GM19238 (cell line): ENCODE results near the gene TRIM46.
A peak's percentile ranks its signal among the peaks of the same experiment; 100 is the strongest.

Source experiments
- DNase-seq: peaks from one replicate; pipeline ENCODE4 v3.0.0; 2011; ENCODE audit warnings: low spot score; ENCODE audit not compliant: insufficient read length

The TRIM46 gene, protein sequence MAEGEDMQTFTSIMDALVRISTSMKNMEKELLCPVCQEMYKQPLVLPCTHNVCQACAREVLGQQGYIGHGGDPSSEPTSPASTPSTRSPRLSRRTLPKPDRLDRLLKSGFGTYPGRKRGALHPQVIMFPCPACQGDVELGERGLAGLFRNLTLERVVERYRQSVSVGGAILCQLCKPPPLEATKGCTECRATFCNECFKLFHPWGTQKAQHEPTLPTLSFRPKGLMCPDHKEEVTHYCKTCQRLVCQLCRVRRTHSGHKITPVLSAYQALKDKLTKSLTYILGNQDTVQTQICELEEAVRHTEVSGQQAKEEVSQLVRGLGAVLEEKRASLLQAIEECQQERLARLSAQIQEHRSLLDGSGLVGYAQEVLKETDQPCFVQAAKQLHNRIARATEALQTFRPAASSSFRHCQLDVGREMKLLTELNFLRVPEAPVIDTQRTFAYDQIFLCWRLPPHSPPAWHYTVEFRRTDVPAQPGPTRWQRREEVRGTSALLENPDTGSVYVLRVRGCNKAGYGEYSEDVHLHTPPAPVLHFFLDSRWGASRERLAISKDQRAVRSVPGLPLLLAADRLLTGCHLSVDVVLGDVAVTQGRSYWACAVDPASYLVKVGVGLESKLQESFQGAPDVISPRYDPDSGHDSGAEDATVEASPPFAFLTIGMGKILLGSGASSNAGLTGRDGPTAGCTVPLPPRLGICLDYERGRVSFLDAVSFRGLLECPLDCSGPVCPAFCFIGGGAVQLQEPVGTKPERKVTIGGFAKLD

DNA sequence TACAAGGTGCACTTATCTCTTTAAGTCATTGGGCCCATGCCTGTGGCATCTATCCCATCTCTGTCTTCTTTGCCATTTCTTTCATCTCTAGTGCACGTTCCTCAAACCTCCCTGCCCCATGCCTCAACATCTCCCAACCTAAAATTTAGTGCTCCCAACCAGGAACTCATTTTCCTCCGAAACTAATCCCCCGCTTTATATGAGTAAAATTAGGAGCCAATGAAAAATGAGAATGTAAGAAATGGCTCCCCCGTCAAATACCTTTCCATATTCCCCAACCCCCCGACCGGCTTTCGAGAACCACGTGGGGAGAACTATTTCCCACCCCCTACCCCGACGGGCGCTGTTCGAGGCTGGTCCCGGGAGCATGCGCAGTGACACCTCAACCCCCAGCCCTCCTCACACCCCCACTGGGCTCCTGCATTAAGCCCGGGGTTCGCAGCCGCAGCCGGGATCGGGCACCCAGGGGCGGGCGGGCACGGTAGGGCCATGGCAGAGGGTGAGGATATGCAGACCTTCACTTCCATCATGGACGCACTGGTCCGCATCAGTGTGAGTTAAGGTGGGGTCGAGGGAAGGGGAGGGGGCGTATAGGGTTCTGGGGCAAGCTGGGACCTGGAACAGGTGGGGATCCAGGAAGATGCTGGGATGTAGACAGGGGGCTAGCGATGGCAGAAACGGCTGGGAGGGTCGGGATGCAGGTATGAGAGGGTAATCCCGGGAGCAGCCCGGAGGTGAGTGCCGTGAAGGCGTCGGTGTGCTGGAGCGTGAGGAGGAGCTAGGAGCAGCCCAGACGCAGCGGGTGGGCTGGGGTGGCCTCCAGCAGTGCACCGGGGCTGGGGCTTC, at the start of gene TRIM46:
Gene TRIM46 (plus strand): TSS at position 372 of the 846 bp plus-strand sequence. CDS start 118 bp downstream, at position 490.
- DNase-seq, result no peak

DNA sequence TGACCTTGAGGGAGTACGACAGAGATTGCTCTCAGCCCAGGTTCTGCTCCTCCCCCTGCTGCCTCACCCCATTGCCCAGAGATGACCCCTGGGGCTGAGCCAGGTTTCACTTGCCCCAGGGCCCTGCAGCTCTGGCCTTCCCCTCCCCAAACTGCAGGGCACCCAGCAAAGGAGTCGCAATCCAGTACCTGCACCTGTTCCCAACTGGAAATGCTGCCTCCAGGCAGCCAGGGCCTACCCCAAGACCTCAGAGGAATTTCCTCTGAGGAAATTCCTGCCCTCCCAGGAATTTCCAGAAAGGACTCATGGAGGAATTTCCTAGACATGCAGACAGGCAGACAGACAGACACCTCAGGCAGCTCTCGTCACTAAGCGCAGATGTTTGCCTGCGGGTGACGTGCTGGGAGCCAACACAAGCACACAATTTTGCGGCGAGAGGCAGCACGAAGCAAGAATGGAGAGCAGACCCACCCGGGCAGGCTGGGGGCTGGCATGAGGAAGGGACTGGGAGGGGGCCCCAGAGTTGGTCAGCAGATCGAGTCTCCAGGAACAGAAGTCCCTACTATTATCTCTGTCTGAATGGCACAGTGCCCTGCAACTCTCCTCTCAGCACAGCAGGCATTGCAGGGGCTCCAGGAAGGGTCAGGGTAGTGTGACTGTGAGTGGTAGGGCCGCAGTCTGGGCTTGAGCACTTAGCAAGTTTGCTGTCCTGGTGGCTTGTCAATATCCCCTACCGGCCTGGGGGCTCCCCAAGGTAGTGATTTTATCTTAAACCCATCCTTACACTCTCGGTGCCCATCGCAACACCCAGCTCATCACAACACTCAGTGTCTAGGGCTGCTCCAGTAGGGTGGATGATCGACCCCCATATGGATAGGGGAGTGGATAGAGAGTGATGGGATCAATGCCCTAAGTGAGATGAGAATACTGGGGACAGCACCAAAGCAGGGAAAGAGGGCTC, 48.9 kb upstream of the TRIM46 start:
- no peak for DNase-seq

DNA sequence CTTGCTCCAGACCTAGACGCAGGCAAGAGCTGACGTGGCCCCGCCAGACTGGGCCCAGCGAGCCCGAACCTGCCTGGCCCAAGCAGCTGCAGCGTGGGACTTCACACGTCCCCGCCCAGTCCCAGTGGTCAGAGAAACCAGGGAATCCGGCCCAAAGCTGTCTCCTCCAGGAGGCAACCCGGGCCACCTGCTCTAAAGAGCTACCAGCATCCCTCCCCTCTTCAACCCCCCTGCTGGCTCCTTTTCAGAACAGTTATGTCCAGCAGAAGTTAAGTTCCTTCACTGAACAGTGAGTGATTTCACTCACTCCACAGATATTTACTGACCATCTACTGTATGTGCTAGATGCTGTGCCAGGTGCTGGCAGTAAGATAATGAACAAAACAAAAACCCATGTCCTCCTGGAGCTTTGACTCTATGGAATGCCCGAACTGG, 48.1 kb upstream of the TRIM46 start:
- DNase-seq, result no peak

DNA sequence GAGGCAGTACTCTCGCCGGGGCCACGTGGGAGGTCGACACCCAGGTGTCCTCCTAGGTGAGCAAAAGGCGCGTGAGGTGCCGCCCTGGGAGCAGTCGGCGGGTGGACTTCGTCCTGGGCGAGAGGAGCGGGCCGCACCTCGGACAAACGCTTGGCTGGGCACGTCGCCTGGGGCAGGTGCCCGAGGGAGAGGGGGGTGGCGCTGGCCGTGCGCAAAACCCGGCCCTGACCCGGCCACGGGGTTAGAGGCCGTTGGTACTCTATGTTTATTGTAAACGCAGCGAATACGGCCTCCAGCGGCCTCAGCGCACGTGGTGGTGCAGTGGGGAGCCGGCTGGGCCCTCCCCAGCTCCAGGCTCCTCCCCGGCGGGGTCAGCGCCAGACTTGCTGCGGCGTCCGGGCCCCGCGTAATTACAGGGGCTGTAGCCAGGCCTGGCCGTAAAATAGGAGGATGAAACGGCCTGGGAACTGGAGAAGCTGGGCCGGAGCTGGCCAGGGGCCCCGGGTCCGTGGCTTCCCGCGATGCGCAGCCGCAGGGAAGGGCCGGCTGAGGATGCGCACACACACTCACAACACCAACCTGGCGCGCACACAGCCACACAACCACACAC, 47.6 kb upstream of the TRIM46 start:
- no peak for DNase-seq

DNA sequence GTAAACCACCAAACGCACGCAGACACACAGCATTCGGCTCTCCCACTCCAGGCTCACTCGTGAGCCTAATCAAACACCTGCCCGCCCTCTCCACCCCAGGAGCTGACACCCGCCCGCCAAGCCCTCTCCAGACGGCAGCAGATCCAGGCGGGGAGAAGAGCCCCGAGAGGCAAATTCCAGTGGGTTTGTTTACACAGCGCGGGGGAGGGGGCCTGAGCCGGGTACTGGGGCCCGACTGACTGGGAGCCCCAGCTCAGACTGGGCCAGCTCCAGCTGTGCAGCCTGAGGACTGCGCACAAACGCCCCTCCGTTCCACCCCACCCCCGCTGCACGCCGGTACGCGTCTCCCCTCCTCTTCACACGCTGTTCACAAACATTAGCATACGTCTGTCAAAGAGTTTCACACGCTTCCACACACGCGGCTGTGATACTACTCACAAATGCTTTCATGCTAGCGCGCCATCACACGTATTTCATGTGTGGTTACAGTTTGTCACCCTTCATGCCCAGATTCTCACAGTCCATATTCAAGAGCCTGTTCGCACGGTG, 47.0 kb upstream of the TRIM46 start:
- DNase-seq, result no peak

DNA sequence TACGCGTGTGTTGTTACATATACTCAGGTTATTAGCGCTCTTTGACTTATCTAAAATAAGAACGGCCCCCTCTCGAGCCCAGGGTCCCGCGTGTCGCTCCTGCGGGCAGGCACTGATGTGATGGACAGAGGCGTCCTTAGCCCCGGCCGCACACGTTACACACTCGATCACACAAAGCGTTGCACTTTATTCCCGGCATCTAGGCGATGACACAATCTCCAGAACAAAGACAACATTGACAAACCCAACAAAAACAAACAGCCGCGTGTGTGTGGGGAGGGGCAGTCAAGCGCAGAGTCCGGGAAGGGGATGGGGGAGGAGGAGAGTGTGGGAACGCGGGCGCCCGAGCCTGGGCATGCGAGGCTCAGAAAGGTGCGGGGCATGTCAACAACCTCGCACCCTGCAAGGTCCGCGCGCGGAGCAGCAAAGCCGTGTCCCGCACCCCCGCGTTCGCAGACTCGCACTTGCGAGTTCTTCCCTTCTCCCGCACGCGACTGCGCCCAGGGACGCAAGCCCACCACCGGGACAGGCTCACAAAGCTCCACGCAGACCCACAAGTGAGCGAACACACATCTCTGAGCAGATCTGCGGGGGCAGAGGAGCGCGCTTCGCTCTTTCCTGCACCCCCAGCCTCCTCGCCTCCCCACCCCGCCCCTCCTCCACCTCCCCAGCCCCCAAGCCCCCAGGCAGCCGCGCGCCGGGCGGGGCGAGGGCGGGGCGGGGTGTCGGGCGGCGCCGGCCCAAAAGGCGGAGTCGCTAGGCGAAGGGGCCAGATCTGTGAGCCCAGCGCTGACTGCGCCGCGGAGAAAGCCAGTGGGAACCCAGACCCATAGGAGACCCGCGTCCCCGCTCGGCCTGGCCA, 46.3 kb upstream of the TRIM46 start, which contains the start of gene EFNA1:
Gene EFNA1 (plus strand): TSS at position 772 of the 862 bp plus-strand sequence. CDS start 102 bp downstream, outside the sequence.
- no peak for DNase-seq

DNA sequence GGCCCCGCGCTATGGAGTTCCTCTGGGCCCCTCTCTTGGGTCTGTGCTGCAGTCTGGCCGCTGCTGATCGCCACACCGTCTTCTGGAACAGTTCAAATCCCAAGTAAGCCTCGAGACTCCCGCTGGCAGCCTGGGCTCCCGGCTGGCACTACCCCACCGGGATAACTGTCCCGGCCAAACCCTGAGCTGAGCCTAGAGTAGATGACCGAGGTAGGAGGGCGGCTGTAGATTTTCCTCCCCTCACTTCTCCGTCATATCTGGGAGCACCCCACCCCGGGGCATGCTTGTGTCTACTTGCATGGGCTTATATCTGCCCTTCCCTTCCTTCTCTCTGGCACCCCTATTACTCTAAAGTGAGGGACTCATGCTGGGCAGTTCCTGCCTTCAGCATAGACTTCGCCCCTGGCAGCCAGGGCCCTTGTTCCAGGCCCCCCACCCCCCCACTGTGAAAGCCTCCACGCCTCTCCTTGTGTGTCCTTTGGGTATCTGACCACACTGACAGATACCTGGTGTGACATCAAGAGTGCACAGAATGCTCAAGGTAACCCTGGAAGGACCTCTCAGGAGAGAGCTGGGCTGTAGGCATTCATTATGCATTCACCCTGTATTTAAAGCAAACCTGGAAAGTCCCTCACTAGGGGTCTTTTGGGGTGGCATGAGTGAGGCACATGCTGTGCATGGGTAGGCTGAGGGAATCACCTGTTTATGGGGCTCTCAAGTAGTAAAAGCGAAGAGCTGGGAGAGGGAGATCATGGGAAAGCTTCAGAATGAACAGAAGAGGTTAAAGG, 45.5 kb upstream of the TRIM46 start:
- no peak for DNase-seq

DNA sequence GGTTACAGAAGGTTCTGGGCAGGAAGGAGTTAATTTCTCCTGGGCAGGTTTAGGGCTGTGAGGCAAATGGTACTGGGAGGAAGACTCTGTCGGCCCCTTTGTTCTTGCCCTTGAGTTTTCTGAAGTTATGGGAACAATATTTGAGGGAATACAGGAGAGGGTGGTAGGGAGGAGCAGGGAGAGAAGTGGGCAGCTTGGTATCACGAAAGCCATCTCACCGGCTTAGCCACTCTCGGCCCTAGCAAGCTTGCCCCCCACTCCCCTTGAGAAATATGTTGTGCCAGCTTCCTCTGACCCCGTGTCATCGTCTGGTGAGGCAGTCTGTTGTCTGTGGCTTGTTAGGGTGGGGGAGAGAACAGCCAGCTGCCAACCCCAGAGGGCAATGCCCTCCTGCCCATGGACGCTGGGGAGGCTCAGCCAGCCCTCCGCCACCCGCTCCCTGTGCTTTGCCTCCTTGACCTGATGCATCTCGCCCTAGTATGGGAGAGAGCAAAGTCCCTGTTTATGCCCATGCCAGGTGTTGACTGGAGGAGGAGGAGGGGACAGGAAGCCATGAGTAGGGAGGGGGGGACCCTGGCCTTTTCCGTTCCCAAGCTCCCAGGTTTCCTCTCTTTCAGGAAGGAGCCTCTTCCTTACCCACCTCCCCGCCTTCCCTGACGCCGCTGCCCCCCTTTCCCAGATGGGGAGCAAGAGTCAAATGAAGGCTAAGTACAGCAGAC, 44.7 kb upstream of the TRIM46 start:
- DNase-seq, result no peak

DNA sequence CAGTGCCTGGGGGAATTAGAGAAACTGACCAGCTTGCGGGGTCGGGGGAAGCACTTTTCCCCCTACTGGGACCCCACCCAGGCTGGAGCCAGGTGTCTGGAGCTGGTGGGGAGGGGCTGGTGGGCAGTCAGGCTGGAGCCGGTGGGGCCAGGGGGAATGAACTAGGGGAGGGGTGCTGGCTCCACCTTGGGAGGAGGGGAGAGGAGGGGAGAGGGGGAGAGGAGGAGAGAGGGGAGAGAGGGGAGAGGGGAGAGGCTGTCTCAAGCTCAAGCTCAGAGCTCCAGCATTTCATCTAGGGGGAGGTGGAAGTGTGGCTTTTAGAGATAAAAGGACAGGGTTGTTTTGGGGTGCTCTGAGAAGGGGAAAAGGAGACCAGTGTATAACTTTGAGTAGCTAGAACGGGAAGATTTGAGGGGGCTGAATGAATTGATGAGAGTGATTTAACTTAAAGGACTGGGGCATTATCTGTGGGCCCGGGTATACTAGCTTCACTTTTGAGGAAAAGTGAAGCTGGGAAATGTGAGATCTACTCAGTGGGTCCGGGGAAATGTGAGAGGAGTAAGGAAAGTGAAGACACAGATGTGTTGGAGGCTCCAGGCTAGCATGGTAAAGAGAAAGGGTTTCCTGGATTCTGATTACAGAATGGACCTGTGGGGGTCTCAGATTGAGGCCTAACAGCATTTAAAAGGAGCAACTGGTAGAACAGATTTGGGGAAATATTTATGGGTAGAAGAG, 43.2 kb upstream of the TRIM46 start:
- DNase-seq, result no peak

DNA sequence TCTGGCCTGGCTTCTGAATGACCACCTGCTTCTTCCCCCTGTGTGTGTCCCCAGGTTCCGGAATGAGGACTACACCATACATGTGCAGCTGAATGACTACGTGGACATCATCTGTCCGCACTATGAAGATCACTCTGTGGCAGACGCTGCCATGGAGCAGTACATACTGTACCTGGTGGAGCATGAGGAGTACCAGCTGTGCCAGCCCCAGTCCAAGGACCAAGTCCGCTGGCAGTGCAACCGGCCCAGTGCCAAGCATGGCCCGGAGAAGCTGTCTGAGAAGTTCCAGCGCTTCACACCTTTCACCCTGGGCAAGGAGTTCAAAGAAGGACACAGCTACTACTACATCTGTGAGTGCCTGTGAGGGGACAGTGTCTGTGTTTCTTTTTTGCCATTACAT, 42.4 kb upstream of the TRIM46 start:
- no peak for DNase-seq

DNA sequence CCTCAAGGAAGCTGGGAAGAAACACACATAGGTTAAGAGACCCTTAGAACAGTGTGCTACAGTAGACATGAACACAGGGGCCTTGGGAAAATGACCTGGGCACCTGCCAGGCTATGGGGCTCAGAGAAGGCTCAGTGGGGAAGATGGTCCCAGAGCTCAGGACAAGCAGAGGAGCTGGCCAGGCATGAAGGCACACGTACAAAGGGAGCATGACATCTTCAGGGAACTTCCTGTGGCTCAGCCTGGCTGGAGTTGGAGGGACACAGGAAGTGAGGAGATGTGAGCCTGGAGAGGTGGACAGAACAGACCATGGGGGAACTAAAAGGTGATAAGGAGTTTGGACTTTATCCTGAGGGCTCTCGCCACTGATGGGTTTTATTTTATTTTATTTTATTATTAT, 41.8 kb upstream of the TRIM46 start:
- DNase-seq, result no peak

DNA sequence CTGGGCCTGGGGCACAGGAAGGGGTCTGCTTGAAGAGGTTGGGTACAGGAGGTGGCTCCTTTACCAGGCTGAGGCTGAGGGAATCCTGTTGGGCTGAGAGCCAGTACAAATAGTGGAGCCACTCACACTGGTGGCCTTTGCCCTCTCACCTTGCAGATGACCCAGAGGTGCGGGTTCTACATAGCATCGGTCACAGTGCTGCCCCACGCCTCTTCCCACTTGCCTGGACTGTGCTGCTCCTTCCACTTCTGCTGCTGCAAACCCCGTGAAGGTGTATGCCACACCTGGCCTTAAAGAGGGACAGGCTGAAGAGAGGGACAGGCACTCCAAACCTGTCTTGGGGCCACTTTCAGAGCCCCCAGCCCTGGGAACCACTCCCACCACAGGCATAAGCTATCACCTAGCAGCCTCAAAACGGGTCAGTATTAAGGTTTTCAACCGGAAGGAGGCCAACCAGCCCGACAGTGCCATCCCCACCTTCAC, 39.8 kb upstream of the TRIM46 start:
- no peak for DNase-seq

DNA sequence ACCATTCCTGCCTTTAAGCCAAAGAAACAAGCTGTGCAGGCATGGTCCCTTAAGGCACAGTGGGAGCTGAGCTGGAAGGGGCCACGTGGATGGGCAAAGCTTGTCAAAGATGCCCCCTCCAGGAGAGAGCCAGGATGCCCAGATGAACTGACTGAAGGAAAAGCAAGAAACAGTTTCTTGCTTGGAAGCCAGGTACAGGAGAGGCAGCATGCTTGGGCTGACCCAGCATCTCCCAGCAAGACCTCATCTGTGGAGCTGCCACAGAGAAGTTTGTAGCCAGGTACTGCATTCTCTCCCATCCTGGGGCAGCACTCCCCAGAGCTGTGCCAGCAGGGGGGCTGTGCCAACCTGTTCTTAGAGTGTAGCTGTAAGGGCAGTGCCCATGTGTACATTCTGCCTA, 39.3 kb upstream of the TRIM46 start:
- no peak for DNase-seq

DNA sequence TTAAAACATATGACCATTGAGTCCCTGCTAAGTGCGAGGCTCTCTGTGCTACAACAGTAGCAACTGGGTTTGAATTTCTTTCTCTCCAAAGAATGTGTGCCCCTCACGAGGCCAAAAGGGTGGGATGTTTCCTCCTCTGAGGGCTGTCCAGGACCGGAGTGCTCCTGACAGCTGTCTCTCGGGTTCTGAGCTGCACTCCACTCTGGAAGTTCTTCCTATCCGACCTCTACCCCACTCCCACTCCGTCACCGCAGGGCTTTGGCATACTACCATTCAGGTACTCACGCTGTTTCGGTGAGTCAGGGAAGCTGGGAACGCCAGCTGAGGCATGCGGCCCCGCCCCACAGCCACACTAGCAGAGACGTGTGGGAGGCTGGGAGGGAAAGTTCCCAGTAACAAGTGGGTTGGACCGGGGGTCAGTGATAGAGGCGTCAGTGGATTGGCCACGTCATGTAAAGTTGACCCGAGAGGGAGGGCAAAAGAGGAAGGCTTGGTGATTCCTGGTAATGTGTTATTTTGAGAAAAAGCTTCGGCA, 38.7 kb upstream of the TRIM46 start:
- no peak for DNase-seq

DNA sequence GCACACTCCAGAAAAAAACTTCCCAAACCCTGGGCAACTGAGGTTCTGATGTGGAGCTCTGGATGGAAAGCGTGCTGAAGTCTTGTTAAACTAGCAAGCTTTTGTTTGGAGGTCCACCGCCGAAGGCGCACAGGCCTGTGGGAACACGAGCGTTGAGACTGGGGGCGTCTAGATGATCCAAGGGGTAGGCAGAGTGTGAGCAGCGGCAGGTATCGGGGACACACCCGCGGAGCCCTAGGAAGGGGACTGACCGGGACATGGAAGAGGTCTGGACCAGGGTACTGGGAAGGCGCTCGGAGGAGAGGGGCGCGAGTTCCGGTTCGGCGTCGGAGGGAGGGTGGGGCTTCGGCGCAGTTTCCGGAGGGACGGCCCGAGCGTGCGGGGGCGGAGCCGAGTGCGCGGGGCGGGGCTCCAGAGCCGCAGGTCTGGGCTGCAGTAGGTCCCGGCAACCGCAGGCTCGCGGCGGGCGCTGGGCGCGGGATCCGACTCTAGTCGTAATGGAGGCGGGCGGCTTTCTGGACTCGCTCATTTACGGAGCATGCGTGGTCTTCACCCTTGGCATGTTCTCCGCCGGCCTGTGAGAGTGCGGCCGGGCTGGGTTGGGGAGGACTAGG, 38.1 kb upstream of the TRIM46 start, which contains the start of gene SLC50A1:
Gene SLC50A1 (plus strand): TSS at position 438 of the 614 bp plus-strand sequence. CDS start 60 bp downstream, at position 498.
- peak; percentile 94 for DNase-seq

DNA sequence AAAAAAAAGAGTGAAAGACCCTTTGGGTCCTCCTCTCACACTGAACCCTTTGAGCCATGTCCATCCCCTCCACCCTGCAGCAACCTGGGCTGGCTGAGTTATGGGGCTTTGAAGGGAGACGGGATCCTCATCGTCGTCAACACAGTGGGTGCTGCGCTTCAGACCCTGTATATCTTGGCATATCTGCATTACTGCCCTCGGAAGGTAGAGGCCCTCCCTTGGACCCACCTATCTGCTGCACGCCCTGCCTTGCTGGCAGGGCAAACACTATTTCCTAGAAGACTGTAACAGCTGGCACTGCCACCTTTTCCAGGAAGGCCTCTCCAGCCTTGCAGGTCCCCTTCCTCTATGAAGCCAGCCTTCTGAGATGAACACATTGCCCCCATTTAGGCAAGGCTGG, 36.9 kb upstream of the TRIM46 start:
- no peak for DNase-seq
